Fibroblast of skin of left quadriceps (primary cell): Measurements from ENCODE around the gene DNAH6.
A peak's percentile ranks its signal among the peaks of the same experiment; 100 is the strongest.

Source experiments
- DNase-seq, 2 experiments: peaks; one replicate each; pipeline ENCODE4 v3.0.0-alpha.2; 2013; ENCODE audit warnings: low read depth in 2 of 2

The DNAH6 gene

DNA sequence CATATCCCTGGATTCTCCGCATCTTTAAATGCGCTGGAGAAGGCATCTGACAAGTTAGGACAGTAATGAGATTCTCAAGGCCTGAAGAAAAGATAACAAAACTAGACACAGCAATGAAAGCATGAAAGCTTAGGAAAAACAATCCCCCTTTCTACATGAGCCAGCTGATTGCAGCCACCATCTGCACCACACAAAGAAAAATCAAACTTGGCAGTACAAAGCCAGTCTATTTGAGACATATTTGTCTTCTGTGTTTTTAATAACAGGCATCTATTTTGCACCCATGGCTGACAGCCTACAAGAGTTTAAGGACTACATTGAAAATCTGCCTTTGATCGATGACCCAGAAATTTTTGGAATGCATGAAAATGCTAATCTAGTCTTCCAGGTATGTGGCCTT is 281.0 kb downstream of the DNAH6 start:
- DNase-seq = no peak

DNA sequence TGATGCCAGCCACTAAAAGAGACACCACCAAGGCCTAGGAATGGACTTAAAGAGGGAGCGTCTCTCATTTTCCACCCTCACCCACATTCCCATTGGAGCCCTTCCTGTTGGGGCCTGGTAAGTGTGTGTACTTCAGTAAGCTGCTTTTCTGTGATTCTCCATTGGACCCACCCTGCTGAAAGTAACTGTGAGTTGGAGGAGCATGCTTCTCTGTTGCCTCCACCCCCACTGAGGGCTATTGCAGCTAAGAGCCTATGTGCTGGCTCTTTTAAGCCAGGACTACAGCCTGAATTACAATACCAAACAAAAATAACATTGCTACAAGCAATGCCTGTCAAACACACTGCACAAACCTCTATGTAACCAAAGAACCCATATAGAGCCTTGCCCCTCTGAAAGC is 283.5 kb downstream of the DNAH6 start:
- no peak for DNase-seq

DNA sequence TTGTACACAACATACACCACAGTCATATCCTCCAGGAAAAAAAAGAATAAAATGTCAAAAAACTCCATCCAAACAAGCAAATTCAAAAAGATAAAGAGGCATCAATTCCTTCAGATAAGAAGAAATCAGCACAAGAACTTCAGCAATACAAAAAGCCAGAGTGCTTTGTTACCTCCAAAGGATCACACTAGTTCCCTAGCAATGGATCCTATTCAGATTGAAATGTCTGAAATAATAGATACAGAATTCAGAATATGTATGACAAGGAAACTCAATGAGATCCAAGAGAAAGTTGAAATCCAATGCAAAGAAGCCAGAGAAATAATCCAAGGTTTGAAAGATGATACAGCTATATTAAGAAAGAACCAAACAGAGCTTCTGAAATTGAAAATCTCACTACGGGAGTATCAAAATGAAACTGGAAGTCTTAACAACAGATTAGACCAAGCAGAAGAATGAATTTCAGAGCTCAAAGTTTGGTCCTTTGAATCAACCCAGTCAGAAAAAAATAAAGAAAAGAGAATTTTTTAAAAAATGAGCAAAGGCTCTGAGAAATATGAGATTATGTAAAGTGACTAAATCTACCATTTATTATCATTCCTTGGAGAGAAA is 284.0 kb downstream of the DNAH6 start:
- no peak for DNase-seq

DNA sequence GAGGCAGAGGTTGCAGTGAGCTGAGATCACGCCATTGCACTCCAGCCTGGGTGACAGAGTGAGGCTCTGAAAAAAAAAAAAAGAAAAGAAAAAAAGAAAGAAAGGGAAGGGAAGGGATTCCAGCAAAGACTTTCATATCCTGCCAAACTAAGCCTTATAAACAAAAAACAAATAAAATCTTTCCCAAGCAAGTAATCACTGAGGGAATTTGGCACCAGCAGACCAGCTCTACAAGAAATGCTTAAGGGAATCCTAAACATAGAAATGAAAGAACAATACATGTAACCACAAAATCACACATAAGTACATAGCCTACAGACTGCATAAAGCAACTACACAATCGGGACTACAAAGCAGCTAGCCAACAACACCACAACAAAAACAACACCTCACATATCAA is 285.5 kb downstream of the DNAH6 start:
- no peak for DNase-seq

DNA sequence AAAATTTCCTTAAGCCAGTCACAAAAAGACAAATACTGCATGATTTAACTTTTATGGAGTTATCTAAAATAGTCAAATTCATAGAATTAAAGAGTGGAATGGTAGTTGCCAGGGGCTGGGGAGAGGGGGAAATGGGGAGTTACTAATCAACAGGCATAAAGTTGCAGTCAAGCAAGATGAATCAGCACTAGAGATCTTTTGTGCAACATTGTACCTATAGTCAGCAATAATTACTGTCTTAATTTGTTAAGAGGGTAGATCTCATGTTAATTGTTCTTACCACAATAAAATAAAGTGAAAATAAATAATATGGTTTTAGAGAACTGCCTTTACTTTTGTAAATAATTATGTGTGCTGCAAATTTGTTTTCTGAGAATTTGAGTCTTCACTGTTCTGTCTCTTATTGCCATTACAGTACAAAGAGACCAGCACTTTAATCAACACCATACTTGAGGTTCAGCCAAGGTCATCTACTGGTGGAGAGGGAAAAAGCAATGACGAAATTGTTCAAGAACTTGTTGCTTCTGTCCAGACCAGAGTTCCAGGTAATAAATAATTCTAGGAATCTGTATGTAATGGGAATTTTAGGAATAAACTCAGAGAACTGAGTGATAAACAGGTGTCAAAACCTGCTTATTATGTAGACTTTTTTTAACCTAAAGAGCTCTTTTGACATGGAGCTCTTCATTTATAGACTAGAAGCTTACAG is 289.1 kb downstream of the DNAH6 start:
- peak; percentile 60 to 71 for DNase-seq

DNA sequence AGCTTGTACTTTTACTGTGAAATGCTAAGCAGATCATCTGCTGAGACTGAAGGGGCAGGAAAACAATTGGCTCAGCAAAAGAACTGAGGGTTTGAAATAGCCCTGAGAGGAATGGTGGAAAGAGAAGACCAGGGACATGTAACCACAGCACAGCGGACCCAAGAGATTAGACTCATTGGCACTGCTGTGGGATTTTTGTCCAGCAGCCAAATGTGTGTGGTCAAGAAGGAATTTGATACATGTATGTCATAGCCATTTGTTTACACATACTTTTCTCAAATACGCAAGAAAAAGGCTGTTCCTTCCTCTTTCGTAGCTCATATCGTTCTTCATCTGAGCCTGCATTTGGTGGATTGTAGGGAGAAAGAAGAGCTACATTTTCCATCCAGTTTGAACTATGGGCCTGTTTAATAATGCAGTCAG is 290.8 kb downstream of the DNAH6 start:
- peak; percentile 98 for DNase-seq

DNA sequence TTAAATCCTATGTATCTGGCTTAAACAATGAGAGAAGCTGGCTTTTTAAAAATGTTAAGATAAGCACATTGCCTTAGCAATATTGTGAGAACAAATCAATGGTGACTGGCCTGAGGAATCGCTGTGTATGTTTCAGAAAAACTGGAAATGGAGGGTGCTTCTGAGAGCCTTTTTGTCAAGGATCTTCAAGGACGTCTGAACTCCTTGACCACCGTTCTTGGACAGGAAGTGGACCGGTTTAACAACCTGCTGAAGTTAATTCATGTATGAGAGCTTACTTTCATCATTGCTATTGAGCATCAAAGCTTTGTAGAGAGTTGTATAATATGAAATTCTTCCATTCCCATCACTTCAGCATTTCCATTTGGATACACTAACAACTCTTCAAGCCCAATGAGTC is 292.0 kb downstream of the DNAH6 start:
- no peak for DNase-seq

DNA sequence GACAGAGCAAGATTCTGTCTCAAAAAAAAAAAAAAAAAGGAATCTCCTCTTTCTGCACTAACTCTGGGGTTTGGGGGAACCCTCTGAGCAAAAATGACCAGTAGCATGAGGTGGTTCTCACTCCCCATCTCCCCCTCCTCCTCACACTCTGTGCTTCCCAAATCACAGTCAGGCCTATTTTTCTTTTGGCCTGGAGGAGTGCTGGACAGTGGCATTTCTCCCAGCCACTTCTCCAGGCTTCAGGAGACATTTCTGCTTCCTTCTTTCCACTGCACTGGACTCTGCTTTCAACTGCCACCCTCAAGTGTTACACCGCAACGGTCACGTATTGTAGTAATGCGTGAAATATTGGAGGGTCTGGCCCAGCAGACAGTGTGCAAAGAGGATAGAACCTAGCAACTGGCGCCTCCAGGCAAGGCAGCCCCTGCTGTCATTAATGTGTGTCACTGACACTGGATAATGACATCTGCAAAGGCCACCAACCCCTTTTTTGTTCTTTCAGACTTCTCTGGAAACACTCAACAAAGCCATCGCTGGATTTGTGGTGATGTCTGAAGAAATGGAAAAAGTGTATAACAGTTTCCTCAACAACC is 295.6 kb downstream of the DNAH6 start:
- DNase-seq = no peak

DNA sequence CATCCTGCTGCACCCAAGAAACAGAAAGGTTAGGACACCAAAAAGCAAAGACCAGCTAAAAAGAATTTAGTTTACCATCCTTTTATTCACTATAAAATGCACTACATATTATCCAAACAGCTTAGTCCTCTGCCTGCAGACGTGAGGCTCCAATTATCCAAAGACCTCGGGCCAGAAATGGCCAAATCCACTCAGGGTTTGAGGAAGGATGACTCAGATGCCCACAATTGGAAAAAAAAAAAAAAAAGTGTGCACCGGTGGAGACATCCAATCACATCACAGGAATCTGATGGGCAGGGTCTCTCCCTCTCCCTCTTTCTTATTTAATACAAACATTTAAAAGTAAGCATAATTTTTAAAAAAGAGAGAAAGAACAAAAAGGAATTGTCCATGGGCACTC is 298.8 kb downstream of the DNAH6 start:
- DNase-seq = no peak

DNA sequence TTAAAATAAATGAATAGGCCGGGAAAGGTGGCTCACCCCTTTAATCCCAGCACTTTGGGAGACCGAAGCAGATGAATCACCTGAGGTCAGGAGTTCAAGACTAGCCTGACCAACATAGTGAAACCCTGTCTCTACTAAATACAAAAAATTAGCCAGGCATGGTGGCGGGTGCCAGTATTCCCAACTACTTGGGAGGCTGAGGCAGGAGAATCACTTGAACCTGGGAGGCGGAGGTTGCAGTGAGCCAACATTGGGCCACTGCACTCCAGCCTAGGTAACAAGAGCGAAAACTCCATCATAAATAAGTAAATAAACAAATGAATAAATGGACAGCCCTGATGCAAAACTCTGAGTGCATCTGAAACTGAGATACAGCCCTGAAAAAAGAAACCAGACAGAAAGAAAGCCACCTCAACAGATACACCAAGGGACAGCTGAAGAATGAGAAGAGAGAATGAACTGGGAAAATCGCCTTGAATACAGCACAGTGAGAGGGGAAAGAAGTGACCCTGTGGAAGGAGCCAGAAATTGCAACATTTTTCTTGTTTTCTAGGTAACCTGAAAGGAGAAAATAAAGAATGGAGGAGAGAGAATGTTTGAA is 300.2 kb downstream of the DNAH6 start:
- no peak for DNase-seq

DNA sequence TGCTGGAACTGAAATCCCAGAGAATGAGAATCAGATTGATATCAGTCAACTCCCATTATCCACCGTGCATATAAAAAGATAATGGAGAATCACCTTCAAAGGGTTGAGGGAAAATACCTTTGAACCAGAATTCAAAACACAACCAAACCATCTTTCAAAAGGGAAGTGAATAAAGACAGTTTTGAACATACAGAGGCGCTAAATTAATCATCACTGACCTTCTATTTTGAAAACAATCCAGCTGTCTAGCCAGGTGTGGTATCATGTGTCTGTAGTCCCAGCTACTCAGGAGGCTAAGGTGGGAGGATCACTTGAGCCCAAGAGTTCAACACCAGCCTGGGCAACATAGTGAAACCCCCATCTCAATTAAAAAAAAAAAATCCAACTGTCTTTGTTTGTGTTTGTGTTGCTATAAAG is 300.9 kb downstream of the DNAH6 start:
- no peak for DNase-seq

DNA sequence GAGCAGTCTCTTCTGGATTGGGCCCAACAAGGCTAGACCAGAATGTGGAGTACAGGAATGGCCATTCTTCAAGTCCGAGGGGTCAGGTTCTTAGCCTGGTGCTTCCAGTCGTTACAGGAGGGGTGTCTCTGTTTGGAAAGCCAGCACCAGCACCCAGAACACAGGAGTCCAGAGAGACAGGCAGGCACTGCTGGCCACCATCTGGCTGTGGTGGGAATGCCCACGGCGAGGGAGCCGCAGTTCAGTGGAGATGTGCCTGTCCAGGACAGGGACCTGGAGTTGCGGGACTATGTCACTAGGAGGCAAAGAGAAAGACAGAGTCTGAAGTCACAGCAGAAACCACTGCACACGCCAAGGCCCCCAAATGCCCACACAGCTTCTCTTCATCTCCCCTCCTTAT is 305.5 kb downstream of the DNAH6 start:
- DNase-seq = no peak

DNA sequence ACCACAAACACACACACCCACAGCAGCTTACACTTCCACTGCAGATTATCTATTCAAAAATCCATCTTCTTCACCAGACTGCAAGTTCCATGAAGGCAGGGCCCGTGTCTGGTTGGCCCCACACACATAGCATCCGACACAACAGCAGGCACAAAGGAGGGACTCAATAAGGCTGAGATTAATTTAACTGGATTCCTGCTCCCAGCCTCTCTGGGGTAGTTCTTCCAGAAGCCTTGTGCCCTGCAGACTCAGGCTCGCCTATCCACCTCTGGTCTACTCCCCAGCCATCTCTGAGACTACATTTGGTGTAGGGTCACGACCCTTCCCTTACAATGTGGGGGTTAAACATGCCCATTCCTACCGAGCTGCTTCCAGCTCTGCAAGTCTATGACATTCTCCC is 306.9 kb downstream of the DNAH6 start:
- DNase-seq = no peak

DNA sequence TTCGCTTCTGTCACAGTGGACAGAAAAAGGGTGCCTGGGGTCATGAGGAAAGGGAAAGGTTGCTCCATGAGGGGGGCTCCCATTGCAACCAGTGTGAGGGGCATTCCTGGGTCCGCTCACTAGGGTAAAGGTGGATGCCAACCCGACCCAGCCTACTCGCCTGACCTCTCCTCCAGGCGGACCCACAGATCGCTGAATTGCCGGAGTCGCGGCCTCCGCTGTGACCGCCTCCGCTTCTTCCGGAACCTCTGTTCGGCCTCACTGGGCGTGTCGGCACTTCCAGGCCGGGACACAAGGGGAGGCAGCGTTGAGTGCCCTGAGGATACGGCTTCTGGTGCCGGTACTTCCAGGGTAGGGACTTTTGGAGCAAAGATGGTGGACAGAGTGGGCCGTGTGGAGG is 307.5 kb downstream of the DNAH6 start:
- DNase-seq = no peak

DNA sequence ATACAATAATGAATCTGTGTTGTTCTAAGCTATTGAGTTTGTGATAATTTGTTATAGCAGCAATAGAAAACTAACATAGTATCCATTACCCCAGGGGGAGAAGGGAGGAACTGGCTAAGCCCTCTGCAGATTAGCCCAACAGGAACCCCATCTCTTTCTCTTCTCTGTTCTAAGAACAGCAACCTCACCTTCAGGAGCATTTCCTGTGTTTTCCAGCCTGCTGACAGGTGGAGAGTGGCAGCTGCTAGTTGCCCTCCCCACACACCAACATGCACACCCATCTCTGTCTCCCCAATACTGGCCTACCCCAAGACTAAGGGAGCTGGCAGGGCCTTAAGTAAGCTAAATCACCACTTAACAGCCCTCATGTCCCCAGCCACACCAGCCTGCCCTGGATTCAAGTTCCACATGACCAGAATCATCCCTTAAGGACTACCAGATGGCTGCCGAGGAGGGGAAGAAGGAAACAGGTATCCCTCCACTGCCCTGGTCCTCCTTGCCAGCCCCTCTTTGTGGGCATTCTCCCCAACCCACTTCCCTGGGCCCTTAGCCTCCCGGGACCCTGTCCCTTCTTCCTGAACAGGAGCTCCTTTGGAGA is 311.8 kb downstream of the DNAH6 start:
- no peak for DNase-seq

DNA sequence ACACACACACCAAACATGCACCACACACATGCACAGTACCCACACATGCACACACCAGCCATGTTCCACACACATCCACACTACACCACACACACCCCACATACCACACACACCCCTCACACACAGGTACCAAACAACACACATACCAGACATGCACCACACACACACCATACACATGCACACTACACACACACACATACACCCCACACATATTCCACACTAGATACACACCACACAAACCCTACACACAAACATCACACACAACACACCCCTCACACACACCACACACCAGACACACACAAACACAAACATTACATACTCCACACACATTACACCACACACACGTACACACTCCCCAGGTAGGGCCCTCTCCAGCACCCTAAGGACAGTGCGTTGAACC is 313.4 kb downstream of the DNAH6 start:
- no peak for DNase-seq

DNA sequence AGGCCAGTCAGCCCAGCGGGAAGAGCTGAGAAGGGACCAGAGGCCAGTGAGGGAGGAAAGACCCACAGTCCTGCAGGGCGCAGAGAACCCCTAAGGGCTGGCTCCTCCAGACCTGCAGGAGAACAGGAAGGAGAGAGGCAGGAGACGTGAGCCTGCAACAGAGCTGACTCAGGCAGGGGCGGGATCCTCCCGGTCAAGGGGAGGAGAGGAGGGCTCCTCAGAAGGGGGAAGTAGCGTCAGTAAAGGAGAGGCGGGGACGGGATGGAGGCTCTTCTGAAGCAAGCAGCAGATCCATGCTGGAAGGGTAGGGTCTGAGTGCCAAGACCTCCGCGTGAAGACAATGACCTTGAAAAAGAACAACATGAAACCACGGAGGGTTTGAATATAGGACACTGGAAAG is 313.8 kb downstream of the DNAH6 start:
- DNase-seq = no peak

DNA sequence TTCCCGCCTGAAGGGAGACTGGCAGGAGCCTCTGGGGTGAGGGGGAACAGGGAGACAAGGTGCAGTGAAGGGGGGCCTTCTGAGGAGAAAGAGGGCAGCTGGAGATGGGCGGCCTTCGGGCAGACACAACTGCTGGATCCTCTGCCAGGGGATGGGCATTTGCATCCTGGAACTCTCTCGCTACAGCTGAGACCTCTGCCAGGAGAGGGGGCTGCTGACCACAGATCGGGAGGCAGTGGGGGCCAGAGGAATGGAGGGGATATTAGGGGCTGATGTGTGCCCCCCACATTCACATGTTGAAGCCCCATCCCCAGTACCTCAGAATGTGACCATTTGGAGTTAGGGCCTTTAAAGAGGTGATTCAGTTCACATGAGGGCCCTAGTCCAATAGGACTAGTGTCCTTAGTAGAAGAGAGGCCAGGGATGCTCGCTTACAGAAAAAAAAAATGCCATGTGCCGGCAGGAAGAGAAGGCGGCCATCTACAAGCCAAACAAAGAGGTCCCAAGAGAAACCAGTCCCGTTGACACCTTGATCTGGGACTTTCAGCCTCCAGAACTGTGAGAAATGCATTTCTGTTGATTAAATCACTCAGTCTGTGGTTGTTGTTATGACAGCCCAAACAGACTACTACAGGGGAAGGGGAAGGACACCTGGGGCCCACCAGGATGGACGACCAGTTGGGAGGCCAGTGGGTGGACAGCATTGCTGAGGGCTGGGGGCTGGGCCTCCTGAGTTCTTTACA is 314.6 kb downstream of the DNAH6 start:
- DNase-seq = no peak

DNA sequence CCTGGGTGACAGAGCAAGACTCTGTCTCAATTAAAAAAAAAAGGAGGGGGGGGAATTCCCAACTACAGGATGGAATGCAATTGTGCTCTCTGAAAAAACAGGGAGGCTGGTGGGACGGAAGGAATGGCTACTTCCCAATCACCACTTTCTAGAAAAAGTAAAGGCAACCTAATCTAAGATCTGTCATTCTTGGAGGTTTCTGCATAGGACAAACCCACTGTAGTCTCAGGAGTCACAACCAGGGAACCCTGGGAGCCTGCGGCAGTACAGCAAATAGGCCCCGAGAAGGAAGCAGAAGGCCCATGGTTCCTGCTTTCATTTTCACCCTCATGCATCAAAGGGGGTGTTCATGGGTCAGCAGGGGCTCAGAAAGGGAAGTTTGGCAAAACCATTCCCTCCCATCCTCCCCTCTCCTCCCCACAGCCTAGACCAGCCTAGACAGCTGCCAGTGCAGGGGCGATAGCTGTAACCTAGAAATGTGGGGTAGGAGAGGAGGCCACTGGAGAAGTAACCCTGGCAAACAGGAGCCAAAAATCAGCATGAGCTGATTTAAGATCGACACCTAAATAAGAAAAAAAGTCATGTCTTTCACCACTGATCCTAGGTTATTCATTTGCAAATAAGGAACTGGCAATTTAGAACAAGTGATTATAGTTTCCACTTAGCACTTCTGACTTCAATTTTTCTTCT is 316.6 kb downstream of the DNAH6 start:
- no peak for DNase-seq

DNA sequence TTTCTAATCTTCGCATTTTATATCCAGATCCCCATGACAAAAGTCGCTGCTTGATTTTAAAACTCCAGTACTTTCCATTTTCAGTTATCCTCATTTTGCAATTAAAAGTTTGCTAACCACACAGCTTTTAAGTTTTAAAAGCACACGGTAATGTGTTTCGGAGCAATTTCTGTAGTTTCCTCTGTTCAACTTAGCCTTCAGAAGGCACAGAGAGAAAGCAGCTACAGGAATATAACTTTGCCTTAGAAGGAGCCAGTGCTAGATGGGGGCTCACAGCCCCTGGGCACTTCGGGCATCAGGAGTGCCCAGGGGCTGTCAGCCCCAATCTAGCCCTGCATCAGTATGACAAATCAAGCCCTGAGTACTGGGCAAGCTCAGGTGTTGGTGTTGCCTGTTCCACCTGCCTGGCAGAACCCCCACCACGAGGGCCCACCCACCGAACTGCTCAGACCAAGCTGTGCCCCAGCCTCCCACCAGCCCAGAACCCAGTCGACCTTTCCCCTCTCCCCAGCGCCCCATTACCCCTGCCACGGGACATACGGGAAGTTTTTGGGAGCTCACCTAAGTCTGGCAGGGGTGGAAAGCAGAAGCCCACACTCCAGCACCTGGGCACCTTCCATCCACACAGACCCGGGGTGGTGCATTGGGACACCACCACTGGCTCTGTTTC is 317.3 kb downstream of the DNAH6 start:
- DNase-seq = no peak

DNA sequence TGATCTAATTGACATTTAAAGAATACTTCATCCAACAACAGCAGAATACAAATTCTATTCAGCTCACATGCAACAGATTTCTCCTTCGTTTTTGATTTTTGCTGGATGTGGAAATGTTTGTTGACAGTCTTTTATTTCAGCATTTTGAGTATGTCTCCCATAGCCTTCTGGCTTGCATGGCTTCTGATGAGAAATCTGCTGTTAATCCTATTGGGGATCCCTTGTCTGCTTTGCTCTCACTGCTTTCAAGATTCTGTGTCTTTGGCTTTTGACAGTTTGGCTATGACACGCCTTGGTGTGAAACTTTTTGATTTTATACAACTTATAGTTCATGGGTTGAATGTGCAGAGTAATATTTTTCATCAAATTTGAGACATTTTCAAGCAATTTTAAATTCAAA is 319.9 kb downstream of the DNAH6 start:
- DNase-seq = no peak
